ENCODE data around the gene TMEM42. TPM values are rescaled to one million over a fixed set of nuclear protein-coding genes. Genes with fewer than 3 reads are reported as not detected.

Gene TMEM42
- total and polyA plus RNA-seq, 2 experiments from 2014 or later: 7.4 to 13.3 TPM

GRCh38 chr3:44894485-44894884 lies 32.8 kb downstream of the TMEM42 start (continued):
- TF ChIP-seq EZH2phosphoT487 (IDR thresholded peaks at IDR 0.05; ENCODE audit: unreplicated experiment) (no peak), ZNF331 (CRISPR knock-in tag; IDR thresholded peaks at IDR 0.05; ENCODE audit: low read depth) (no peak)

GRCh38 chr3:44896440-44896839 lies 34.7 kb downstream of the TMEM42 start:
- Histone ChIP-seq H3K27me3 (ENCODE audit: insufficient read depth) (no peaks in the 10 kb centered on the region), H3K9me2 (ENCODE audit: insufficient read depth) (no peaks in the 10 kb centered on the region), H4K20me1 (replicated peaks; ENCODE audit: insufficient read depth) (no peaks in the 10 kb centered on the region), H3K4me1 (ENCODE audit: insufficient read depth) (no peaks in the 10 kb centered on the region; the same call in 1 of the 2 replicates), H3K27ac (ENCODE audit: low read depth) (no peak overlapping the region), H3K79me2 (replicated peaks; ENCODE audit: insufficient read depth) (no peaks in the 10 kb centered on the region), H3K4me2 (no peak overlapping the region), H2AFZ (no peak overlapping the region), H3K36me3 (ENCODE audit: insufficient read depth) (no peaks in the 10 kb centered on the region), H3K4me3 (no peak overlapping the region), H3F3A (replicated peaks; ENCODE audit: low read depth) (no peaks in the 10 kb centered on the region)
- ATAC-seq: no peak
- Mint-ChIP-seq H3K36me3 (ENCODE audit: low read depth) (no peaks in the 10 kb centered on the region), H3K27me3 (ENCODE audit: insufficient read depth, low read depth, poor library complexity) (peaks cover 12% of the 10 kb centered on the region), H3K4me3 (no peak overlapping the region), H3K9me3 (no peaks in the 10 kb centered on the region; the same call in 2 of the 3 replicates), H3K4me1 (peaks cover 18% of the 10 kb centered on the region), H3K27ac (no peak overlapping the region)
- no peak for DNase-seq (ENCODE audit: low spot score)
- TF ChIP-seq ETS1 (IDR thresholded peaks at IDR 0.05) (no peak), NANOG (IDR thresholded peaks at IDR 0.05; ENCODE audit: borderline replicate concordance) (no peak), STAT1 (IDR thresholded peaks at IDR 0.05; ENCODE audit: unreplicated experiment) (no peak), ZNF462 (CRISPR knock-in tag; IDR thresholded peaks at IDR 0.05) (no peak), REST (IDR thresholded peaks at IDR 0.05; ENCODE audit: unreplicated experiment) (no peak), CREB1 (CRISPR knock-in tag; IDR thresholded peaks at IDR 0.05; ENCODE audit: low read depth) (no peak), ZNF114 (CRISPR knock-in tag; IDR thresholded peaks at IDR 0.05) (no peak)

All from GM23338 (cell line).